GM21723 (cell line): ENCODE measurements around the gene DAB1.

Experiments used
- ATAC-seq: cut with Tn5 transposase; IDR thresholded peaks from one replicate; pipeline ENCODE4 v1.9.1; 2021; ENCODE audit warnings: mild to moderate bottlenecking, moderate library complexity; ENCODE audit not compliant: unreplicated experiment

DAB1 gene

GRCh38 chr1:57186455-57186854 lies 237.4 kb downstream of the DAB1 start:
- ATAC-seq = no peak

- ATAC-seq = no peak
Measured at GRCh38 chr1:57179001-57179400, 244.9 kb downstream of the DAB1 start.

- ATAC-seq = no peak
Measured at GRCh38 chr1:57175506-57175905, 248.4 kb downstream of the DAB1 start.

GRCh38 chr1:57172040-57172439 lies 251.8 kb downstream of the DAB1 start:
- ATAC-seq = no peak

GRCh38 chr1:57167997-57168396 lies 255.9 kb downstream of the DAB1 start:
- no peak for ATAC-seq

GRCh38 chr1:57165546-57165945 lies 258.3 kb downstream of the DAB1 start:
- no peak for ATAC-seq

- ATAC-seq = no peak
Measured at GRCh38 chr1:57164584-57164983, 259.3 kb downstream of the DAB1 start.

GRCh38 chr1:57163789-57164188 lies 260.1 kb downstream of the DAB1 start:
- ATAC-seq = no peak

GRCh38 chr1:57163325-57163724 lies 260.5 kb downstream of the DAB1 start:
- no peak for ATAC-seq

- ATAC-seq = no peak
Measured at GRCh38 chr1:57162607-57163261, 261.1 kb downstream of the DAB1 start.

- ATAC-seq = no peak
Measured at GRCh38 chr1:57160594-57160993, 263.3 kb downstream of the DAB1 start.

- ATAC-seq = no peak
Measured at GRCh38 chr1:57158604-57158998, 265.3 kb downstream of the DAB1 start.

GRCh38 chr1:57157818-57158603 lies 265.8 kb downstream of the DAB1 start:
- no peak for ATAC-seq

GRCh38 chr1:57156907-57157306 lies 267.0 kb downstream of the DAB1 start:
- no peak for ATAC-seq

GRCh38 chr1:57146100-57146499 lies 277.8 kb downstream of the DAB1 start:
- no peak for ATAC-seq

GRCh38 chr1:57142999-57143398 lies 280.9 kb downstream of the DAB1 start:
- no peak for ATAC-seq

- no peak for ATAC-seq
Measured at GRCh38 chr1:57142169-57142568, 281.7 kb downstream of the DAB1 start.

- ATAC-seq = no peak
Measured at GRCh38 chr1:57138432-57139078, 285.3 kb downstream of the DAB1 start.

GRCh38 chr1:57137980-57138379 lies 285.9 kb downstream of the DAB1 start:
- ATAC-seq = peak; percentile 56

- no peak for ATAC-seq
Measured at GRCh38 chr1:57134803-57135202, 289.1 kb downstream of the DAB1 start.

- ATAC-seq = no peak
Measured at GRCh38 chr1:57133686-57134085, 290.2 kb downstream of the DAB1 start.

- ATAC-seq = no peak
Measured at GRCh38 chr1:57132993-57133622, 290.8 kb downstream of the DAB1 start.
